RKO (cell line): ENCODE results near the gene ZBTB32.

Experiments used
- DNase-seq: peaks from one replicate; pipeline ENCODE4 v3.0.0-alpha.2; 2016; ENCODE audit warnings: low spot score

ZBTB32 gene

GRCh38 chr19:35695895-35696422 lies 8.4 kb upstream of the ZBTB32 start:
- DNase-seq, result no peak

- DNase-seq, result no peak
Measured at GRCh38 chr19:35696835-35697234, 7.5 kb upstream of the ZBTB32 start.

GRCh38 chr19:35702223-35703012 lies 1.9 kb upstream of the ZBTB32 start:
- DNase-seq, result peak; percentile 95

- no peak for DNase-seq
Measured at GRCh38 chr19:35703343-35703742, 1.0 kb upstream of the ZBTB32 start.

- DNase-seq, result no peak
Measured at GRCh38 chr19:35708391-35708790, 4.0 kb downstream of the ZBTB32 start.

GRCh38 chr19:35710784-35711723 lies 6.7 kb downstream of the ZBTB32 start:
- DNase-seq, result no peak

GRCh38 chr19:35712567-35713505 lies 8.5 kb downstream of the ZBTB32 start:
- DNase-seq, result no peak

GRCh38 chr19:35713506-35713850 lies 9.1 kb downstream of the ZBTB32 start:
- DNase-seq, result no peak

GRCh38 chr19:35713904-35714495 lies 9.6 kb downstream of the ZBTB32 start:
- DNase-seq, result no peak

- no peak for DNase-seq
Measured at GRCh38 chr19:35714601-35715354, 10.4 kb downstream of the ZBTB32 start.

GRCh38 chr19:35715355-35715809 lies 11.0 kb downstream of the ZBTB32 start:
- no peak for DNase-seq

GRCh38 chr19:35715981-35716800 lies 11.8 kb downstream of the ZBTB32 start:
- no peak for DNase-seq

- DNase-seq, result peak; percentile 96
Measured at GRCh38 chr19:35716801-35717664, 12.7 kb downstream of the ZBTB32 start.

- no peak for DNase-seq
Measured at GRCh38 chr19:35717665-35718344, 13.4 kb downstream of the ZBTB32 start, which contains the start of gene KMT2B. Gene KMT2B (plus strand): TSS chr19:35718003. CDS start chr19:35718019, 16 bp downstream.

- peak; percentile 24 for DNase-seq
Measured at GRCh38 chr19:35718345-35719041, 14.1 kb downstream of the ZBTB32 start.

- no peak for DNase-seq
Measured at GRCh38 chr19:35719402-35720162, 15.2 kb downstream of the ZBTB32 start.

- no peak for DNase-seq
Measured at GRCh38 chr19:35720163-35720524, 15.8 kb downstream of the ZBTB32 start.
